Amniotic epithelial cell (primary cell): ENCODE results near the gene SEMA5B.

Experiments
- DNase-seq: peaks from one replicate; pipeline ENCODE4 v3.0.0-alpha.2; 2010; ENCODE audit warnings: low read depth

SEMA5B gene

GRCh38 chr3:122992676-122993075 lies 34.9 kb downstream of the SEMA5B start:
- DNase-seq, result no peak

- no peak for DNase-seq
Measured at GRCh38 chr3:122992133-122992532, 35.4 kb downstream of the SEMA5B start.

- peak; percentile 29 for DNase-seq
Measured at GRCh38 chr3:122991236-122991985, 36.2 kb downstream of the SEMA5B start.

GRCh38 chr3:122989856-122990575 lies 37.5 kb downstream of the SEMA5B start:
- no peak for DNase-seq

GRCh38 chr3:122988508-122988907 lies 39.1 kb downstream of the SEMA5B start:
- DNase-seq, result no peak

- DNase-seq, result no peak
Measured at GRCh38 chr3:122987736-122988319, 39.7 kb downstream of the SEMA5B start.

GRCh38 chr3:122987231-122987630 lies 40.3 kb downstream of the SEMA5B start:
- DNase-seq, result no peak

- no peak for DNase-seq
Measured at GRCh38 chr3:122986693-122987179, 40.8 kb downstream of the SEMA5B start.

- no peak for DNase-seq
Measured at GRCh38 chr3:122985539-122985938, 42.0 kb downstream of the SEMA5B start.

- DNase-seq, result no peak
Measured at GRCh38 chr3:122984650-122985049, 42.9 kb downstream of the SEMA5B start.

GRCh38 chr3:122984007-122984406 lies 43.6 kb downstream of the SEMA5B start:
- no peak for DNase-seq

GRCh38 chr3:122982216-122983185 lies 45.1 kb downstream of the SEMA5B start:
- no peak for DNase-seq

- no peak for DNase-seq
Measured at GRCh38 chr3:122979211-122979610, 48.4 kb downstream of the SEMA5B start.

- no peak for DNase-seq
Measured at GRCh38 chr3:122978569-122978968, 49.0 kb downstream of the SEMA5B start.

GRCh38 chr3:122977746-122978466 lies 49.7 kb downstream of the SEMA5B start:
- peak; percentile 83 for DNase-seq

- peak; percentile 29 for DNase-seq
Measured at GRCh38 chr3:122975924-122976293, 51.7 kb downstream of the SEMA5B start.

GRCh38 chr3:122975163-122975923 lies 52.2 kb downstream of the SEMA5B start:
- DNase-seq, result peak; percentile 97

GRCh38 chr3:122974764-122975162 lies 52.8 kb downstream of the SEMA5B start:
- DNase-seq, result peak; percentile 79

- DNase-seq, result no peak
Measured at GRCh38 chr3:122973893-122974615, 53.5 kb downstream of the SEMA5B start.

- DNase-seq, result no peak
Measured at GRCh38 chr3:122972141-122972540, 55.4 kb downstream of the SEMA5B start.
